Fibroblast of lung (primary cell): Measurements from ENCODE around the gene RIPK1. TPM values are rescaled to one million over a fixed set of nuclear protein-coding genes. Genes with fewer than 3 reads are reported as not detected.
"Not testable (repeated sequence)": the region's sequence is repeated elsewhere in the genome, so short reads cannot be mapped to it uniquely, and the experiment has no call there.

ENCODE experiments used
- DNase-seq, 2 donors: peaks; one replicate each; pipeline versions ENCODE4 v3.0.0 to v3.0.0-alpha.2; 2010; ENCODE audit warnings: low read depth in 2 of 2
- H2AFZ ChIP-seq: 2 replicates; pipeline ENCODE4 v1.5.1; 2012; ENCODE audit warnings: low read length, control low read depth, inconsistent platforms
- H3K27ac ChIP-seq: 2 replicates; pipeline ENCODE4 v1.5.1; 2011; ENCODE audit warnings: low read length, control low read depth; ENCODE audit not compliant: insufficient read depth
- H3K27me3 ChIP-seq: 2 replicates; pipeline ENCODE4 v1.5.1; 2011; ENCODE audit warnings: mild to moderate bottlenecking, low read length; ENCODE audit not compliant: control insufficient read depth, insufficient read depth
- H3K36me3 ChIP-seq: 2 replicates; pipeline ENCODE4 v1.5.1; 2011; ENCODE audit warnings: low read length; ENCODE audit not compliant: control insufficient read depth, insufficient read depth
- H3K4me1 ChIP-seq: 2 replicates; pipeline ENCODE4 v1.5.1; 2011; ENCODE audit warnings: low read length; ENCODE audit not compliant: control insufficient read depth, insufficient read depth; ENCODE audit errors: extremely low read depth
- H3K4me2 ChIP-seq: 2 replicates; pipeline ENCODE4 v1.5.1; 2011; ENCODE audit warnings: low read length, control low read depth; ENCODE audit not compliant: insufficient read depth; ENCODE audit errors: extremely low read depth
- H3K4me3 ChIP-seq, 4 experiments: fragments of 200-600 bp in 1 of 4; sonication (generic) in 1 of 4; replicated peaks in 1 of 4; 2 replicates each; pipeline ENCODE4 v1.5.1; 2011 to 2016; ENCODE audit warnings: low read length in 4 of 4, low read depth in 3 of 4, mild to moderate bottlenecking in 3 of 4, control low read depth in 2 of 4, inconsistent platforms in 1 of 4, mixed read lengths in 1 of 4; ENCODE audit not compliant: insufficient read depth in 1 of 4; ENCODE audit errors: control extremely low read depth in 1 of 4
- H3K79me2 ChIP-seq: 2 replicates; pipeline ENCODE4 v1.5.1; 2012; ENCODE audit warnings: mild to moderate bottlenecking, low read length, inconsistent platforms; ENCODE audit not compliant: control insufficient read depth, insufficient read depth
- H3K9ac ChIP-seq: 2 replicates; pipeline ENCODE4 v1.5.1; 2011; ENCODE audit warnings: mild to moderate bottlenecking, low read length, control low read depth; ENCODE audit not compliant: insufficient read depth
- H3K9me3 ChIP-seq: 2 replicates; pipeline ENCODE4 v1.5.1; 2012; ENCODE audit warnings: low read depth, low read length; ENCODE audit not compliant: control insufficient read depth, insufficient read depth
- H4K20me1 ChIP-seq: 2 replicates; pipeline ENCODE4 v1.5.1; 2011; ENCODE audit warnings: low read length; ENCODE audit not compliant: control insufficient read depth, insufficient read depth; ENCODE audit errors: extremely low read depth
- CTCF ChIP-seq, 2 donors: IDR thresholded peaks in 1 of 2; conservative IDR thresholded peaks in 1 of 2; 1 replicate in 1 of 2; 2 replicates in 1 of 2; pipeline ENCODE4 v1.5.1; 2011 to 2012; ENCODE audit warnings: low read length in 2 of 2, control low read depth in 1 of 2, inconsistent platforms in 1 of 2, low read depth in 1 of 2, mild to moderate bottlenecking in 1 of 2
- EZH2 ChIP-seq: IDR thresholded peaks from 2 replicates; pipeline ENCODE4 v1.5.1; 2012; ENCODE audit warnings: low read length, control low read depth, mild to moderate bottlenecking; ENCODE audit errors: missing control alignments
- polyA plus RNA-seq, 2 donors: library from polyadenylated mRNA; depleted of rRNA in 1 of 2; stranded (reverse) in 1 of 2; unstranded in 1 of 2; fragments of >200 nt; gene quantifications; 2 replicates each; pipeline ENCODE4 v1.2.1, GENCODE V29; 2011 to 2012; ENCODE audit warnings: missing spikeins in 1 of 2
- total RNA-seq: library from RNA; depleted of rRNA; stranded (reverse); fragments of >200 nt; gene quantifications from 2 replicates; pipeline ENCODE4 v1.2.1, GENCODE V29; 2014

The RIPK1 gene
- total and polyA plus RNA-seq, 2 donors (not counting 1 experiment from before 2014, with no cell fraction given), result 22.1 to 29.3 TPM

DNA sequence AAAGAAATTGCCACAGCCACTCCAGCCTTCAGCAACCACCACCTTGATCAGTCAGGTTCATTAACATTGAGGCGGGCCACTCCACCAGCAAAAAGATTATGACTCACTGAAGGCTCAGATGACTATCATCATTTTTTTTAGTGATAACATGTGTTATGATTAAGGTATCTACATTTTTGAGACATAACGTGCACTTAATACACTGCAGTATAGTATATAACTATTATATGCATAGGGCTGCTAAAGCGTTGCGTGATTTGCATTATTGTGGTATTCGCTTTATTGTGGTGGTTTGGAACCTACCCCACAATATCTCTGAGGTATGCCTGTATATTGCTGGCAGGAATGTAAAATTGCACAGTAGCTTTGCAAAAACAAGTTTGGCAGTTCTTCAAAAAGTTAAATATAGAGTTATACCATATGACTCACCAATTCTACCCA, 6.8 kb upstream of the RIPK1 start:
- H3K4me1 ChIP-seq, result no peaks in the 10 kb centered on the region
- H3K9ac ChIP-seq, result no peak overlapping the region
- no peak overlapping the region for H3K27ac ChIP-seq
- no peak overlapping the region for H2AFZ ChIP-seq
- no peaks in the 10 kb centered on the region for H3K9me3 ChIP-seq
- peak; percentile 56 to 85 for DNase-seq
- H3K4me2 ChIP-seq, result no peak overlapping the region
- no peaks in the 10 kb centered on the region for H3K36me3 ChIP-seq
- no peaks in the 10 kb centered on the region for H3K27me3 ChIP-seq
- no peaks in the 10 kb centered on the region for H3K79me2 ChIP-seq
- TF ChIP-seq CTCF (conservative IDR thresholded peaks at IDR 0.05 in 1 of 2, IDR thresholded peaks at IDR 0.05 in 1 of 2; ENCODE audit: low read depth in 1 of 2, low read length in 2 of 2) (peak in 1 of 2 donors; percentile 24), EZH2 (no peak)
- H3K4me3 ChIP-seq, result no peak overlapping the region
- no peaks in the 10 kb centered on the region for H4K20me1 ChIP-seq

GRCh38 chr6:3063340-3063732, 5.0 kb upstream of the RIPK1 start:
- not testable (repeated sequence) for H3K27ac ChIP-seq, H3K36me3 ChIP-seq, DNase-seq, H3K4me1 ChIP-seq, H3K4me2 ChIP-seq, H4K20me1 ChIP-seq, H3K9ac ChIP-seq, H3K9me3 ChIP-seq, H3K79me2 ChIP-seq, H3K27me3 ChIP-seq
- peak overlapping the region; percentile 44 for H2AFZ ChIP-seq
- H3K4me3 ChIP-seq, result peak overlapping the region in 2 of 4 experiments; percentile 18 to 83

DNA sequence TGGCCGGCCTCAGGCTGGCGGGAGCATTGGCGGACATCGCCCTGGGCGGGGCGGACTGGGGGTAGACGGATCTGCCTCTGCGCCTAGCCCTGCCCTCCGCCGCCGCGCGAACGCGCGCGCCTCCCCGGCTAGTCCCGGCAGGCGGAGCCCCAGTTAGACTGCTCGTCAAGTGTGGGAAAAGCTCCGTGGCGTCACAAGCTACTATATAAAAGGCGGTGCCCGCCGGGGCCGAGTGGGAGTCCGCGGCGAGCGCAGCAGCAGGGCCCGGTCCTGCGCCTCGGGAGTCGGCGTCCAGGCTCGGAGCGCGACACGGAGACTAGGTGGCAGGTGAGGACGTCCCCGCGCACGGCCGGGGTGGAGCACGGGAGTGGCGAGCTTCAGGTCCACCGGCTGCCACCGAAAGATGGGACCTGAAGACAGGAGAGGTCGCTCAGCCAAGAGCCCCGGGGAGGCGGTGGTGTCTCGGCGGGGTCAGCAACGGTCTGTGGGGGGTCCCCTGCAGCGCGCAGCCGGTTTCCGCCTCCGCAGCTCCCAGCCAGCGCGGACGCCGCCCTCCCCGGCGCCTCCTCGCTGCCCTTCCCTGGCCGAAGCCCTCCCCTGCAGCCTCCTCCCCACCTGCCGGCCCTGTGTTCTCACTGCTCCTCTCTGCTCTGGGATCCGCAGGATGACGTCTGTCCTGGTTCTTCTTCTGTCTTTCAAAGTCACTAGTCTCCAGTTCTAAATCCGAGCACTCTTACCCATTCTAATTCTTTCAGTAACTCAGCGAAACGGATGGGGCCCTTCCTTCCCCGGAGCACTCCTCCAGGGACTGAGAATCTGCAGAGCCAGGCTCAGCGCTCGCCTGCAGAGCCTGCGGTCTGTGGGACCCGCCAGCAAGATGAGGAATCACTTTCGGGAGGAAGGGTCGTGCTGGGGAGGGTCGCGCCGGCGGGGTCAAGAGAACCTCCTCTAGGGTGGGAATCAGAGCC, 4.3 kb upstream of the RIPK1 start:
- peak overlapping the region; percentile 50 for H3K9ac ChIP-seq

More for the DNA sequence above, 4.3 kb upstream of the RIPK1 start:
- Histone ChIP-seq H3K4me2 (peak overlapping the region; percentile 91), H3K9me3 (no peaks in the 10 kb centered on the region), H3K4me3 (peak overlapping the region; percentile 39 to 83 (median 61)), H4K20me1 (no peaks in the 10 kb centered on the region), H3K27ac (peak overlapping the region; percentile 67), H2AFZ (peak overlapping the region; percentile 74), H3K4me1 (no peaks in the 10 kb centered on the region), H3K36me3 (no peaks in the 10 kb centered on the region), H3K27me3 (no peaks in the 10 kb centered on the region), H3K79me2 (peaks cover 6% of the 10 kb centered on the region)
- TF ChIP-seq EZH2 (no peak), CTCF (conservative IDR thresholded peaks at IDR 0.05 in 1 of 2, IDR thresholded peaks at IDR 0.05 in 1 of 2; ENCODE audit: low read depth in 1 of 2, low read length in 2 of 2) (no peak)
- peak; percentile 77 to 93 for DNase-seq
